G401.6 (cell line): ENCODE data around the gene TSHZ2.
"Not testable (repeated sequence)": the region's sequence is repeated elsewhere in the genome, so short reads cannot be mapped to it uniquely, and the experiment has no call there.

Experiments used
- FAIRE-seq: peaks from 2 replicates; lab custom pipeline; 2012; peaks lifted over from hg19 to GRCh38; lab: Jason Lieb, UNC

TSHZ2 gene

DNA sequence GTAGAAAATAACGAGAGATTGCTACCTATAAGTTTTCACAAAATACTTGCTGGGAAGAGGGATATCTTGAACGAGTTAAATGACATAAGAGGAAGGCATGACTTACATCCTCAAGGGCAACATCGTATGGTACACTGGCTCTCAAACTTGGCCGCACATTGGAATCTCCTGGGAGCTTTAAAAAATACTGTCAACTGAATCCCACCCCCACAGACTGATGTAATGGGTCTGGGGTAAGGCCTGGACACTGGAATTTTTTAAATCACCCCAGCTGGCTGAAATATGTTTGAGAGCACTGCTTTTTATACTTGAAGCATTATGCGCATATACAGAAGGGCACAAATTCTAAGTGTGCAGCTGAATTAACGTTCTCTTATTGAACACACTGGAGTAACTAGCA is 8.0 kb upstream of the TSHZ2 start:
- FAIRE-seq = no peak

DNA sequence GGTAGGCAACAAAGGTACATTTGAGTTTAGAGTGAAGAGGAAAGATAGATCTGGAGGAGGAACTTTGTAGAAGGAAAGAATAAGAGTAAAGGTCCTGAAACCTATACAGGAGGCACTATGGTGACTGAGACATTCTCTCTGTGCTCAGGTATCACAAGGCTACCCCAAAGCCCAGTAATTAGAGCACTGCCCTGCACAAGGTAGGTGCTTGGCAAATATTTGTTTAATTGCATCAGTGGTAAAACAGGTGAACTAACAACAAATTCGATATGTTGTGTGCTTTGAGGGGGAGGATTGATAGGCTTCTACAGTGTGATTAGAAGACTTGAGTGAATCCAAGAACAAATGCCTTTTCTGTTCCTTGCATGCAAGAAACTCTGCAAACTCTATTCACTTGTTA is 6.8 kb upstream of the TSHZ2 start:
- no peak for FAIRE-seq

DNA sequence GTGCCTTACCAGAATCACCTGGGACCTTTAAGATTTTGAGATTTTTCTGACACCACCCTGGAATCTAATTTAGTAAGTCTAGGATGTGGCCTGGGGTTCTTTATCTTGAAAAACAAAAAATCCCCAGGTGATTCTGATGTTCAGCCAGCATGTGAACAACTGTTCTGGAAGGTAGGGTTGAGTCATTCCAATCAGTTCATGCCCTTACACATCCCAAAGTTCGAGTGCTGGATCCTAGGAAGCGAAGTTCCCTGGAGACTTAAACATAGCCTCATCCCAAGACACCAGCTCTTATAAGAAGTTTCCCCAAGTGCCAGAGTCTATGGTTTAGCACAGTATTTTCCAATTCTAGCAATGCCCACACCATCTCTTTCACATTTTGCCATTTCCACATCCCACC is 6.3 kb upstream of the TSHZ2 start:
- FAIRE-seq = no peak

DNA sequence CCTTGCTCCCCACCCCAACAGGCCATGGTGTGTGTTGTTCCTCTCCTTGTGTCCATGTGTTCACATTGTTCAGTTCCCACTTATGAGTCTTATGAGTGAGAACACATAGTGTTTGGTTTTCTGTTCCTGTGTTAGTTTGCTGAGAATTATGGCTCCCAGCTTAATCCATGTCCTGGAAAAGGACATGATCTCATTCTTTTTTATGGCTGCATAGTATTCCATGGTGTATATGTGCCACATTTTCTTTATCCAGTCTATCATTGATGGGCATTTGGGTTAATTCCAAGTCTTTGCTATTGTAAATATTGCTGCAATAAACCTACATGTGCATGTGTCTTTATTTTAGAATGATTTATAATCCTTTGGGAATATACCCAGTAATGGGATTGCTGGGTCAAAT is 5.6 kb upstream of the TSHZ2 start:
- not testable (repeated sequence) for FAIRE-seq

DNA sequence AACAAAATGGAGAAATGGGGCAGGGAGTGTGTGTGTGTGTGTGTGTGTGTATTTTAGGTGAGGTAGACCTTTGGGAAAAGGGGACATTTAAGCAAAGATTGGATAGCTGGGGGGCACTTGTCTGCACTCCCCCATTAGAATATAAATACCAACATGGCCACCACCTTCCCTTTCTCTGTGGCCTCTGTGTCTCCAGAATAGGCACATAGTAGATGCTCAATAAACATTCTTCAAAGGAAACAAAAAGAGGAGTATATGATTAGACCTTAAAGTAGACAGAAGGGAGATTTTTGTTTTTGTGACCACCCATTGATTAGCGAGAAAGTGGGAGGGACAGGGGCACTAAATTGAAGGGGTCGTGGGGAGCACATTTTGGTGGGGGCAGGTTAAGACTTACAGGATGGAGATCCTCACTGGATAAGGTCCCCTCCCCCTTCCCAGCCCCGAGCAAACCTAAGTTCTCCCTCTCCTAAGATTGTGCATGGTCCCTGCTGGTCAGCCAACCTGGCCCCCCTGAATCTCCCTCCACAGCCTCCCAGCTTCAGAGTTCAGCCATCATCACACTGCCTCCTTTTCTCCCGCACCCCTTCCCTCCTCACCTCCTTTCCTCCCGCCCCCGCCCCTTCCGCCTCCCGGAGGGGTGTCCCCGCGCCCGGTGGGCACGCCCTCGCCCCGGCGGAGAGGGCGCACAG is 514 bp upstream of the TSHZ2 start:
- FAIRE-seq = no peak

DNA sequence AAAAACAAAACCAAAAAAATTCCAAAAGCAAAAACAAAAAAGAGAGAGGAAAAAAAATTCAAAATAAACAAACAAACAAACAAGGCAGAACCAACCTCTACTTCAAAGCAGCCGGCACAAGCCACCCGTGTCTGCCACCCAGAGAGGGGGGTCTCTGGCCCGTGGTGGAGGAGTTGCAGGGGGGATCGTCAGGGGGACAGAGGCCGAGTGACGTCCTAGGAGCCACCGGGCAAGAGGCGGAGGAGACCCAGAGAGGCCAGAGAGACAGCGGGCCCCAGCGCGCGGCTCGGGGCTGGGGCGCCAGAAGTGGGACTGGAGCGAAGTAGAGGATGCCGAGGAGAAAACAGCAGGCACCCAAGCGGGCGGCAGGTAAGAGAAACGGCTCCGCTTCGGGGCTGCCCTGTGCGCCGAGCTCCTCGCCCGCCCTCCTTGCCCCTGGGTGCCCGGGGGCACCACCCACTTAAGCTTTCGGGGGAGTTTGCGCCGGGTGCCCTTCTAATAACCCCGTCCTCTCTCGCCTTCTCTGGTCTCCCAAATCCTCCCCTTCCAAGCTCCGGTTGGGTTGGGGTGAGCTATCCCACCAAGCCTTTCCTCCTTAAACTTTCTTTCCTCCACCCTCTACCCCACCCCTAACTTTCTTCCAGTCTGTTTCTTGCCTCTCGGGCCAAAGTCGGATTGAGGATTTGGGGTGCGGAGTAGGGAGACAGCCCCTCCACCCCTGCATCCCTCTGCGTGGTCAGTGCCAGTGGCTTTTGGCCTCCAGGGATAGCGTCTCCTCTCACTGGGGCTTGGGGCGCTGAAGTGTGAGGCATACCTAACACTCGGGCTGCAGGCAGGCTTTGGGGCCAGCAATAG is 1.0 kb downstream of the TSHZ2 start:
- FAIRE-seq = no peak

DNA sequence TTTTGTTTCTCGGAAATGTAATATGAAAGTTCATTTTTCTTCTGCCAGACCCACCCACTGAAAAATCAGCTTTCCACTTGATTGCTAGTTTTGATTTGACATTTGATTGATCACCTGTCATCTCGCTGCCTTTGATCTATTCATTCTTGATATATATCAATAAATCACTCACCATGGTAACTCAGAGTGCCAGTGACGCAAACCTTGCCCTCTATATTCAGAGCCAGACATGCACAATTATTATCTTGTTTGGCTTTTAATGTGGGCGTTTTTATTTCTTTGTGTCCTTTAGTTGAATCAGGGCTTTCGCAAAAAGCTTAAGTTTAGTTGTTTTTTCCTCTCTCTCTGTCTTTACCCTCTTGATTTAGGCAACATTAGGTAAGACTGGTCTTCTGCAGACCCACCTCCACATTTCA is 2.0 kb downstream of the TSHZ2 start:
- no peak for FAIRE-seq

DNA sequence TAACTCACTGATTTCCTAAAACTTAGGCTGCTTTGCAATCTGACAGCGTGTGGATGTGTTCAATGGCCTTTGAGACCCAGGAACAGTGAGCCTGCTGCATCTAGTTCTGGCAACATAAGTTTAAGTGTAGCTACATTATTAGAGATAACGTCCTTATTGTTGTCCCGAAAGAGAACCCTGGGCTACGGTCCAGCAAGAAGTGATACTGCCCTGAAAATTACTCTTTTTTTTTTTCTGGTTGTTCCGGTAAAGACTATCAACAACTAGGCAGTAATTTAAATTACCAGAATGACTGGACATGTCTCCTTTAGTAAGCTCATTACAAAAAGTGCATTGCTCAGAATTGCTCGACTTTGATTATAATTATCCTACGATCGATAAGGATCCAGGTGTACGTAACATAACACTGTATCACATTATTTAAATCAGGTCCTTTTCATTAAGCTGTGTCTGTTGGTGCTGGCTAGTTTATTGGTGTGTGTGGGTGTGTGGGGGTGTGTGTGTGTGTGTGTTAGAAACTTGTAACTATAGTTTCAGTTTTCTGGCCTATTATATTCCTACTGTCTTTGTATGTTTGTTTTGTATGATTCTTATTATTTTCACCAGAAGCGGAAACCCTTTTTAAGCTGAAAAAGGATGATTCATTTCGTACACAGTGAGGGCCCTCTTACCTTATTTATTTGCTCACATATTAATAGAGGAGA is 3.0 kb downstream of the TSHZ2 start:
- FAIRE-seq = no peak

DNA sequence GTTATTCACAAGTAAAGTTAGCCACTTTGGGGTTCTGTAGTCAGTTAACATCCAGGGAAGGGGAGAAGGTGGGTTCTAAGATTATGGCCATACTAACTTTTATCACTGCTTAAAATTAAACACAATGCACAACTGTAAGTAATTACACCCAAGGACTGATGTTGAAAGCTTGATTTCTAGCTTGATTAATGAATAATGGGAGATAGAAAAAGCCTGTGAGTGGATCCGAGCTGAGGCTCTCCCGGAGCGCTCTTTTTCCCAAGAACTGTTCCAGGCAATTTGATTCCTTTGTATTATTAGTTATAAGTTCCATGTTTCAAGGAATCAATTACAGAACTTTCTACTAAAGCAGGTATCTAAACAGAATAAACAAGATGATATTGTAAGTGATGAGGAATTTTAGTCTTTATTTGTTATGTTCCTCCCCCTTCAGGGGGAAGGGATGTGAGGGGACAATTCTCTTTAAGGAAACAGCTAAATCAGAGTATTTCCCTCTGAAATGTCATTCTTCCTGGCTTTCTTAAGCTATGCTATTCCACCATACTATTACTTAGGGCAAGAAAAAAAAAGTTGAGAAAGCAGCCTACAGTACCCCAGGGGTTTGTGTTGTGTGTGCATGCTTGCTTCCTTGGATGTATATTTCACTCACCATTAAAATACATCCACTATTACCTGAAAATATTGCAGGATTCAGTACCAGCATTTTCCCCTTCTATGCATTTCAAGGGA is 3.8 kb downstream of the TSHZ2 start:
- no peak for FAIRE-seq

DNA sequence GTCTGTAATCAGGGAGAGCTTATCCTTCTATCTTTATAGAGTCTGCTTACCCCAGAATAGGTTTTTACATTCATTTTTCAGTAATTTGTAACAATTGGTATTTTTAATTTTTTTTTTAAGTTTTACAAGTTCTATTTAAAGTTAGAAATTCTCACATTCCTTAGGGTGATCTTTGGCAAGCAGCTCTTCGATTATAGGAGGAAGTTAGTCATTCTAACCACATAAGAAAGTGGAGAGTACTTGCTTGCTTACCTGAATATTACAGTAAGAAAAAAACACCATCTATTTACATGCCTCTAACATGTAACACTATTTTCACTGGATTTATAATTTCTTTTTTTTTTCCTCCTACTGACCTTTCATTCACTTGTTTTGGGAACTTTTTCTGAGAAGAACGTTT is 6.7 kb downstream of the TSHZ2 start:
- no peak for FAIRE-seq

DNA sequence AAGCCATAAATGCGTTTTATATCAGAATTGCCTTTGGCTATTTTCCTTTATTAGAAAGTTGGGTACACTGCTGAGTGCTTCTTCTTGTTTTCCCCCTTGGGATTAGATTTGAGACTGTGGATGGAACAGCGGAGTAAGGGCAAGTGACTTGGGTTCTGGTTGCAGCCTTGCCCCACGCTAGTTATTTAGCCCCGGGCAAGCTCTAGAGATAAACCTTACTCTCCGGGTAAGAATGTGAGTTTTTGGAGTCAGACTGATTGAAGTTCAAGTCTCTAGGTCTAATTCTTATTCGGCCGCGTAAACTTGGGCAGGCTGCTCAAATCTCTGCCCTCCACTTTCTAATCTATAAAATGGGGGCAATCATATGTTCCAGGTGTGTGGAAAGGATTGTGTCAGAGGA is 8.9 kb downstream of the TSHZ2 start:
- FAIRE-seq = no peak

DNA sequence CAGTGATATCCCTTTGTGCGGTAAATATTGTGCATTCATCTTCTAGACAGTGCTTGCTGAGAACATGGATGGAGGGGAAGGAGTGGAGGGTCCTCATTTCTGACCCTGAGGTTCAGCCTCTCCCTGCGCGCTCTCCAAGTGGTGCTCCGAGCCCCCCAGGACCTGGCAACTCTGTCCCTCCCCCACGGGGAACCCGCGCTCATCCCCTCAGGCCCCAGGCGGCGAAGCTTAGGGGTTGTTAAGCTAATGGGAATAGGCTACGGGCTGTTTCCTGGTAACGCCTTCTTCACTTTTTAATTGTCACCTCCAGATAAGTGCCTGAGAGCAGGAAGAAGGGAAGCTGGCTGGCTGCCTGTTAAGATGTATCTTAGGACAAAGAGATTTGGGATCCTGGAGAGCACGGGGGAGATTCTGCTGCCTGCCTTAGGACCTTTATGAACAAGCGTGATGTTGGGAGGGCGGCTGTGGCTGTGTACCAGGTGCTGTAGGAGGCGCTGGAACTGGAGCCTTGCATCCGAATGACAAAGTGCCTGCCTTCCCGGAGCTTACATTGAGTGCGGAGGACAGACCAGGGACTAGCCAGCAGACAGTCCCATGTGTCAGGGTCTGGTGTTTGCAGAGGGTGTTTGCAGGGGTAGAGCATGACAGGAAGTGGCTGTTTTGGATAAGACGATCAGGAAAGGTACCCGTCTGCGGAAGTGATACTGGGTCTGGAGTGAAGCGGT is 11.7 kb downstream of the TSHZ2 start:
- no peak for FAIRE-seq

DNA sequence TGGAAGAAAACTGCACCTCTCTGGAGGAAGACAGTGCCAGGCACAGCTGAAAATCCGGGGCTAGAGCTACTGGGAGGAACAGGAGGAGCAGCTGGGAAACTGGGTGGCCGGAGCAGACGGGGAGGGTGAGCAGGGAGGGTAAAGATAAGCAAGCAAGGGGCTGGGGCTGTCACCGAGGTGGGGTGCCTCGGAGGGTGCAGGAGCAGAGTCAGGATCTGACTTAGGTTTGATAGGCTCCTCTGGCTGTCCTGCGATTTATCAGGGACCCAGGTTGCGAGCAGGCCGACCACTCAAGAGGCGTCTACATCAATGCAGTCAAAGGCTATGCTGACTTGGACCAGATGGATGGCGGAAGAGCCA is 12.3 kb downstream of the TSHZ2 start:
- FAIRE-seq = no peak

DNA sequence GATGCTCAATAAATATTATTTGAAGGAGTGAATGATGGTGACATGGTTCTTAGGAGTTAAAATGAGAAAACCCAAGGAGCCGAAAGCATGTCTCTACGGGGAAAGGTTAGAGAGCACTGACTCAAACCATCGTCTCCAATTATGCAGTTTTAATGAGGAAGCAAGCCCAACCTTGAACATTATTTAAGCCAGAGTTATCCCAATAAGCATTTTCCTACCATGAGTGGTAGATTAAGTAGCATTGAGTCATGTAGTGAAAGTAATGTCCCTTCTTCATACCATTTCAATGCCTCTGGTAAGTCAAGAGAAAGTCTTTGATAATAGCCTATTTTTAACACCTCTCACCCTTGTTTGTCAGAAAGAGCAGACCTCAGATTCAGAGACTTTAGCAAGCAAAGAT is 13.5 kb downstream of the TSHZ2 start:
- no peak for FAIRE-seq

DNA sequence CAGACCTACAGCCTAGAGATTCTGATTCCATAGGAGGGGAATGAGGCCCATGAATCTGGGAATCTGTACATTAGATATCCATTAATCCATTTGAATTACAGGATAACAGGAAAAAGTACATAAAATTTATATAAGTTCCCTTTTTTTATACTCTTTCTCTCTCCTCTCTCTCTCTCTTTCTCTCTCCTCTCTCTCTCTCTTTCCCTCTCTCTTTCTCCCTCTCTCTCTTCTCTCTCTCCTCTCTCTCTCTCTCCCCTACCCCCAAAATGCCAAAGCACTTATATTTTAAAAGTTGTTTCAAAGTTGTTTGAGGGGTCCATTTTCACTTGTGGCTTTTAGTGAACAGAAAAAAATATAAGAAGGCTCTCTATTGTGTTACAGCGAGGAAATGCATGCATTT is 15.1 kb downstream of the TSHZ2 start:
- FAIRE-seq = no peak

DNA sequence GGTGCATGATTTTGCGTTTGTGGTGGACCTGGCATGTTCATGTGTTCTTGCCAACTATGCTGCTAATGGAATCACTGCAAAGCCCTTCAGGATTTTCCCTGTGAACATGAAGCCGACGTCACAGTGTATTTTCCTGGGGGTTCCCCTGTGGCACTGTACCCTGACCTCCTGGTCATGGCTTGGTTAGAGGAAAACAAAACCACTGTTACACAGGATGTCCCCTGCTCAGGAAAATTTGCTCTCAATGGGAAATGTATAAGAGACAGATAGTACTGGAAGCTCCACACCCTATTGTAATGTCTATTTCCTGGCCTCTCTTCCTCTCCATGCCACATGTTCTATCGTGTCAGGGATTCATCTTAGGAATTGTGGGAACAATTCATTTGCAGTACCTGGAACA is 19.7 kb downstream of the TSHZ2 start:
- no peak for FAIRE-seq

DNA sequence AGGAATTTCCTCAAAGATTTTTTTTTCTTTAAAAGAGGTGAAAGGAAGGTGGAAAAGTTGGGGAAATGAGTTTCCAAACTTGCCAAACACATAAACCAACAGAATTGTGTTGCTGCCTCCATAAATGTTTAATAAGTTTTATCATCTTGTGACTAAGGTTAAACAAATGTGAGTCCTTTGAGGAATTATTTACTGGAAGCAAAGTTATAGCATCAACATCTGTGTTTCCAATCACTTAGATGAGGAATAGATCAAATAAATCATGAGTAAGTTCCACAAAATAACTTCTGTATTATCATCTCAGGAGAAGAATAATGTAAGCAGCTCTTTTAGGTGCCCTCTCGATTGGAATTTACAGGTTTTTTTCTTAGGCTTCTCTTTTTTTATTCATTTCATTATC is 20.5 kb downstream of the TSHZ2 start:
- no peak for FAIRE-seq

DNA sequence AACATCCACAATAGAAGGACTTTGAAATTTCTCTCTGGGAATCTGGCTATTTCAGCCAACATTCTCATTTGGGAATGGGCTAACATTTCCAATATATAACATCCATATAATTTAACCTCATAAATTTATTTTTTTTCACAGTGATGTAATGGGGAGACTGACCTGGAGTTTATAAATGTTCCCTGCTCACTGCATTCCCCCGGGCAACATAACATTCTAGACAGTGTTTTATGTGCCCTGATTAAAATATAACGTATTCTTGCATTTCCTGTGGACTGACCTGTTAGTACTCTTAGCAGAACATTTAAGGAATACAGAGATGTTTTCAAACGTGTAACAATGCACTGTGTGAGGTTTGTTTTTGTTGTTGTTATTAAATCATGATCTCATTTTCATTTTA is 20.9 kb downstream of the TSHZ2 start:
- FAIRE-seq = no peak

DNA sequence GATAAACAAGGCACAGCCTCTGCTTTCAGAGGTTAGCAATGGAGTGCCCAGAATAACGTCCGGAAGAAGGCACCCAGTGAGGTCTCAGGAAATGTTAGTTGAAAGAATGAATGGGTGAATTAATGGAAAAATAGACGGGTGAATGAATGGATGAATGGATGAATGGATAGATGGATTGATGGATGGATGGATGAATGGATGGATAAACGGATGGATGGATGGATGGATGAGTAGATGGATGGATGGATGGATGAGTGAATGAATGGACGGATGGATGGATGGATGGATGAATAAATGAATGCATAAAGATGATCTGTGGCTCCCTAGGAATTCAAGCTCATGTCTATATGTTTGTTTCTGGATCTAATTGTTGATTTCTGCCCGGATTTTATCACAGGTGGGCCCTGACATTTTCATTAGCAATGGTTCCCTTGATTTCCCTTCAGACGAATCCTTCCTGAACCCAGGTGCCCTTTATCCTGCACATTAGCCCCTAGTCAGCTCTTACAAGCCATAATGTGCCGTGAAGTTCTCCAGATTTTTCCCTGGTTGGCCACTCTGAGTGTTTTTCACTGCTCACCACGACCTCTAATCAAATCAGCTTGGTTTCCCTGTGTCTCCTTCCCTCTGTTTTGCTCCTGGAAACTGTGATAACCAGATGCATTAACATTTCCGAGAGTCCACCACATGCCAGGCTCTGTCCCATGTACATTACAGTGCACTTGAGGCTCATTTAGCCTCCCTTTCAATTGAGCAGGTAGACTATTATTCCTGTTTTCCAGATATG is 22.2 kb downstream of the TSHZ2 start:
- FAIRE-seq = no peak

DNA sequence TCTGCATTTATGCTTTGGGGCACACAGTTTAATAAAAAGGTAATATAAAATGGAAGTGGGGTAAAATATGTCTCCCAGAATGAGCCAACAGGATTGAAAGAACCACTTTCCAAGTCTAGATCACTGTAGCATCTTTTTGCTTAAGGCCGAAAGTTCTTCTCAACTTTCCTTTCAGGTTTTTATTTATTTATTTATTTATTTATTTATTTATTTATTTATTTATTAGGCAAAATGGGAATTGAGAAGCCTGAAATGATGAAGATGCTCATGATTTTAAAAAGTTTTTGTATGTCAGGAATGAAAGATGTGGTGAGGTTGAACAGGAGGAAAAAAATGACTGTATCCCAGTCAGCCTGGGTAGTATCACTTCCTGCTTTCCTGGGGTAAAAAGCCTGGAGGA is 24.0 kb downstream of the TSHZ2 start:
- FAIRE-seq = no peak

DNA sequence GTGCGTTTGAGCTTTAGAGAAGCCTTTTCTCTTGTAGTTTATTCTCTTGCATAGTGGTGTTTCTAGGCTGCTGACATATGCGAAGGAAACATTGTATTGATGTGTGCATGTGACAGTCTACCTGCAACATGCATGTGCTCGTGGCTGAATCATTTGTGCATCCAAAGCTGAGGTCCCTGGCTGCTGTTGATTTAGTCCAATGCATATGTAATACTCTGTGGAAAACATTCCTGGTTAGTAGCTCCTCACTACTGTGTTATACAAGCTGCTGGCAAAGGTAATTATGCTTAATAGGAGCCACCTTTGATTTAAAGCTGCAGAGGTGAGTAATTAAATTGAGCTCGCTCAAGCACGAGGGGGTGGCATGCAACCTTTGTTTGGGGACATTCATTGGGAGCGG is 24.5 kb downstream of the TSHZ2 start:
- FAIRE-seq = no peak
